Heart left ventricle (tissue), 13 donors: ENCODE data around the gene CXADR.

Experiments used
- POLR2A ChIP-seq, 2 donors: fragments of 450-650 bp; IDR thresholded peaks; one replicate each; pipeline ENCODE4 v1.6.1; 2017; ENCODE audit warnings: antibody characterized with exemption in 2 of 2, mild to moderate bottlenecking in 2 of 2, moderate library complexity in 2 of 2
- TF ChIP-seq, protein P1 (sequence below), 12 donors: fragments of 200-600 bp; sonication (generic) in 4 of 12; IDR thresholded peaks; one replicate each; pipeline versions ENCODE4 v1.5.0 to v1.8.0; 2018 to 2022; ENCODE audit warnings: antibody characterized with exemption in 12 of 12, mild to moderate bottlenecking in 5 of 12
- donor health status: ischemic (EF 13 %, LVEDD 7.1; RV severe dilation, severe dysfunction).
- donor health status: DM: no; HTN: yes; CAD: no.
- donor health status: DM: no; HTN: no; CAD: no.
- donor health status: ischemic (EF 25% LVEDD 6.9; RV normal size, moderate dysfunction).
- donor health status: ischemic (EF 25% LVEDD 5.7; RV mildly dilated, moderate dysfunction).
- donor health status: ischemic (EF 35%, LVEDD 5.7; RV mildly dilated, moderate dysfunction).
- donor health status: nonischemic (EF 11% LVEDD 7.7; RV severe dilation, severe dysfunction).
- donor health status: DM: yes; HTN: yes; CAD: no.
- donor health status: PGD.
- donor health status: ischemic (EF 29% LVEDD 5.4; RV normal size, mild dysfunction).
- donor health status: nonischemic (EF 23%, LVEDD 6.1; RV moderate dilation, normal function).

DNA sequence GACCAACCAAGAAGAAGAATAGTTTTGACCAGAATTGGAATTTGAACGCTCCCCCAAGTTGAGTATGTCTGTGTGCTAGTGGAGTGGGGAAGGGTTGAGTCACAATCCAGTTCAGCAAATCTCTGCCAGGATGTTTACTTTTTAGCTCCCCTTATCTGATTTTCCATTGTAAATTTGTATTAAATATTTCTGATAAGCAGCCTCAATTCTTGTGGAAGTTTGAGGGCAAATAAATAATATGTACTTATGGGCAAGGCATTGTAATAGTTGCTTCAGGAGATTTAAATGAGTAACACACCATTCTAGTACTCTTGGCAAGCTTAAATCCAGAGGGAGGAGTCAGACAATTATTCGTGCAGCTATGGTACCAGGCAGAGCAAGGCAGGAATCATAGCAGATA lies 14.4 kb downstream of the CXADR start:
- TF ChIP-seq, protein P1, sequence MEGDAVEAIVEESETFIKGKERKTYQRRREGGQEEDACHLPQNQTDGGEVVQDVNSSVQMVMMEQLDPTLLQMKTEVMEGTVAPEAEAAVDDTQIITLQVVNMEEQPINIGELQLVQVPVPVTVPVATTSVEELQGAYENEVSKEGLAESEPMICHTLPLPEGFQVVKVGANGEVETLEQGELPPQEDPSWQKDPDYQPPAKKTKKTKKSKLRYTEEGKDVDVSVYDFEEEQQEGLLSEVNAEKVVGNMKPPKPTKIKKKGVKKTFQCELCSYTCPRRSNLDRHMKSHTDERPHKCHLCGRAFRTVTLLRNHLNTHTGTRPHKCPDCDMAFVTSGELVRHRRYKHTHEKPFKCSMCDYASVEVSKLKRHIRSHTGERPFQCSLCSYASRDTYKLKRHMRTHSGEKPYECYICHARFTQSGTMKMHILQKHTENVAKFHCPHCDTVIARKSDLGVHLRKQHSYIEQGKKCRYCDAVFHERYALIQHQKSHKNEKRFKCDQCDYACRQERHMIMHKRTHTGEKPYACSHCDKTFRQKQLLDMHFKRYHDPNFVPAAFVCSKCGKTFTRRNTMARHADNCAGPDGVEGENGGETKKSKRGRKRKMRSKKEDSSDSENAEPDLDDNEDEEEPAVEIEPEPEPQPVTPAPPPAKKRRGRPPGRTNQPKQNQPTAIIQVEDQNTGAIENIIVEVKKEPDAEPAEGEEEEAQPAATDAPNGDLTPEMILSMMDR (IDR thresholded peaks at IDR 0.05): no peak
- TF ChIP-seq POLR2A (IDR thresholded peaks at IDR 0.05): no peak
